HUDEP-2 (cell line): Measurements from ENCODE around the gene FAM110D.
A peak's percentile ranks its signal among the peaks of the same experiment; 100 is the strongest.

Source experiments
- DNase-seq, 76 experiments: peaks; one replicate each; lab custom pipeline; 2025; ENCODE audit not compliant: unreplicated experiment in 76 of 76; lab: John Stamatoyannopoulos, UW

FAM110D gene

GRCh38 chr1:26158908-26159742, at the start of gene FAM110D:
Gene FAM110D, plus strand, starts transcription at chr1:26159079. Its CDS starts 2,213 bp downstream, at chr1:26161292.
- DNase-seq: no peak

- no peak for DNase-seq
Observed at GRCh38 chr1:26109229-26110164, 49.4 kb upstream of the FAM110D start.

- peak in 66 of 76 experiments; percentile 13 to 88 (median 61) for DNase-seq
Observed at GRCh38 chr1:26110731-26111529, 47.9 kb upstream of the FAM110D start.

- DNase-seq: peak; percentile 12 to 94 (median 87)
Observed at GRCh38 chr1:26111530-26112406, 47.1 kb upstream of the FAM110D start, which contains the start of gene PDIK1L. Gene PDIK1L, plus strand, starts transcription at chr1:26111824. Its CDS starts 2,485 bp downstream, at chr1:26114309.

GRCh38 chr1:26112407-26112775, 46.5 kb upstream of the FAM110D start:
- DNase-seq: peak in 3 of 76 experiments; percentile 44 to 51 (median 48)

- DNase-seq: no peak
Observed at GRCh38 chr1:26114165-26114927, 44.5 kb upstream of the FAM110D start.

GRCh38 chr1:26119892-26120608, 38.8 kb upstream of the FAM110D start:
- no peak for DNase-seq

GRCh38 chr1:26121854-26122773, 36.8 kb upstream of the FAM110D start:
- DNase-seq: peak in 10 of 76 experiments; percentile 11 to 41 (median 28)

GRCh38 chr1:26122988-26123973, 35.6 kb upstream of the FAM110D start:
- peak in 49 of 76 experiments; percentile 8 to 89 (median 67) for DNase-seq

- peak in 1 of 76 experiments; percentile 6 for DNase-seq
Observed at GRCh38 chr1:26124418-26125331, 34.2 kb upstream of the FAM110D start.

- DNase-seq: peak in 1 of 76 experiments; percentile 21
Observed at GRCh38 chr1:26125382-26125781, 33.5 kb upstream of the FAM110D start.

GRCh38 chr1:26125946-26126320, 32.9 kb upstream of the FAM110D start:
- peak in 1 of 76 experiments; percentile 40 for DNase-seq

GRCh38 chr1:26126321-26127084, 32.4 kb upstream of the FAM110D start:
- DNase-seq: peak in 70 of 76 experiments; percentile 8 to 99 (median 76)
